ENCODE data around the gene VCY1B.
"Not testable (repeated sequence)": the region's sequence is repeated elsewhere in the genome, so short reads cannot be mapped to it uniquely, and the experiment has no call there.

Gene VCY1B

GRCh38 chrY:14055927-14056326, at the start of gene VCY1B:
TSS of gene VCY1B (plus strand) at chrY:14056227. CDS start at chrY:14056290, 63 bp downstream.
- not testable (repeated sequence) for DNase-seq (ENCODE audit: low spot score)

- not testable (repeated sequence) for DNase-seq (ENCODE audit: low spot score)
Observed at GRCh38 chrY:14011916-14012315, 44.1 kb upstream of the VCY1B start.

- DNase-seq (ENCODE audit: low spot score), result not testable (repeated sequence)
Observed at GRCh38 chrY:14030395-14030794, 25.6 kb upstream of the VCY1B start.

- no peak for DNase-seq (ENCODE audit: low spot score)
Observed at GRCh38 chrY:14085877-14086276, 29.9 kb downstream of the VCY1B start.
